H7 (cell line): ENCODE data around the gene MCC. TPM values are rescaled to one million over a fixed set of nuclear protein-coding genes. Genes with fewer than 3 reads are reported as not detected.

Source experiments
- DNase-seq: peaks from one replicate; pipeline ENCODE4 v3.0.0; 2012
- H3K27me3 ChIP-seq: 2 replicates; pipeline ENCODE4 v1.6.0; 2011; ENCODE audit warnings: mild to moderate bottlenecking, low read length; ENCODE audit not compliant: control insufficient read depth, insufficient read depth
- H3K36me3 ChIP-seq: replicated peaks from 2 replicates; pipeline ENCODE4 v1.5.1; 2011; ENCODE audit warnings: low read length; ENCODE audit not compliant: control insufficient read depth, insufficient read depth
- H3K4me3 ChIP-seq: 2 replicates; pipeline ENCODE4 v1.5.1; 2011; ENCODE audit warnings: low read depth, mild to moderate bottlenecking, control low read depth, low read length, moderate library complexity; ENCODE audit not compliant: insufficient read depth
- total RNA-seq: library from RNA; depleted of rRNA; stranded (reverse); fragments of >200 nt; shearing (Covaris generic); gene quantifications from 2 replicates; pipeline ENCODE4 v1.2.3, GENCODE V29; 2014

MCC gene
- total RNA-seq, 1 experiment from 2014 or later: 23.0 TPM

- Histone ChIP-seq H3K4me3 (no peak overlapping the region), H3K36me3 (no peaks in the 10 kb centered on the region), H3K27me3 (no peaks in the 10 kb centered on the region)
- no peak for DNase-seq
These were observed 370.6 kb downstream of the MCC start for GRCh38 chr5:113117543-113118115.

- H3K4me3 ChIP-seq: no peak overlapping the region
These were observed 372.3 kb downstream of the MCC start for GRCh38 chr5:113115956-113116355.

GRCh38 chr5:113115061-113115460 lies 373.2 kb downstream of the MCC start:
- Histone ChIP-seq H3K36me3 (no peaks in the 10 kb centered on the region), H3K4me3 (no peak overlapping the region), H3K27me3 (no peaks in the 10 kb centered on the region)
- no peak for DNase-seq

More at GRCh38 chr5:113115956-113116355, 372.3 kb downstream of the MCC start:
- Histone ChIP-seq H3K36me3 (no peaks in the 10 kb centered on the region), H3K27me3 (no peaks in the 10 kb centered on the region)
- DNase-seq: no peak

- Histone ChIP-seq H3K36me3 (no peaks in the 10 kb centered on the region), H3K4me3 (no peak overlapping the region), H3K27me3 (no peaks in the 10 kb centered on the region)
- DNase-seq: no peak
These were observed 373.7 kb downstream of the MCC start for GRCh38 chr5:113114559-113114958.

GRCh38 chr5:113112435-113112834 lies 375.8 kb downstream of the MCC start:
- Histone ChIP-seq H3K4me3 (no peak overlapping the region), H3K27me3 (no peaks in the 10 kb centered on the region), H3K36me3 (no peaks in the 10 kb centered on the region)
- DNase-seq: no peak

- Histone ChIP-seq H3K27me3 (no peaks in the 10 kb centered on the region), H3K36me3 (no peaks in the 10 kb centered on the region), H3K4me3 (no peak overlapping the region)
- DNase-seq: no peak
These were observed 378.1 kb downstream of the MCC start for GRCh38 chr5:113110117-113110516.

- Histone ChIP-seq H3K4me3 (no peak overlapping the region), H3K27me3 (no peaks in the 10 kb centered on the region), H3K36me3 (no peaks in the 10 kb centered on the region)
- DNase-seq: no peak
These were observed 378.9 kb downstream of the MCC start for GRCh38 chr5:113109344-113109743.

GRCh38 chr5:113108485-113108884 lies 379.8 kb downstream of the MCC start:
- H3K4me3 ChIP-seq: no peak overlapping the region
- no peak for DNase-seq
- H3K36me3 ChIP-seq: no peaks in the 10 kb centered on the region
- H3K27me3 ChIP-seq: no peaks in the 10 kb centered on the region

GRCh38 chr5:113106821-113107220 lies 381.4 kb downstream of the MCC start:
- Histone ChIP-seq H3K36me3 (no peaks in the 10 kb centered on the region), H3K4me3 (no peak overlapping the region)
- no peak for DNase-seq

GRCh38 chr5:113105693-113106280 lies 382.5 kb downstream of the MCC start:
- H3K4me3 ChIP-seq: no peak overlapping the region
- no peaks in the 10 kb centered on the region for H3K36me3 ChIP-seq
- no peaks in the 10 kb centered on the region for H3K27me3 ChIP-seq
- no peak for DNase-seq

More at GRCh38 chr5:113106821-113107220, 381.4 kb downstream of the MCC start:
- no peaks in the 10 kb centered on the region for H3K27me3 ChIP-seq

GRCh38 chr5:113103330-113103729 lies 384.9 kb downstream of the MCC start:
- H3K4me3 ChIP-seq: no peak overlapping the region

GRCh38 chr5:113102121-113102531 lies 386.1 kb downstream of the MCC start:
- no peak overlapping the region for H3K4me3 ChIP-seq
- no peak for DNase-seq
- H3K27me3 ChIP-seq: no peaks in the 10 kb centered on the region
- no peaks in the 10 kb centered on the region for H3K36me3 ChIP-seq

More at GRCh38 chr5:113103330-113103729, 384.9 kb downstream of the MCC start:
- no peaks in the 10 kb centered on the region for H3K36me3 ChIP-seq
- no peak for DNase-seq
- H3K27me3 ChIP-seq: no peaks in the 10 kb centered on the region

GRCh38 chr5:113100981-113101380 lies 387.3 kb downstream of the MCC start:
- H3K27me3 ChIP-seq: no peaks in the 10 kb centered on the region
- no peak overlapping the region for H3K4me3 ChIP-seq
- DNase-seq: no peak
- H3K36me3 ChIP-seq: no peaks in the 10 kb centered on the region

- no peaks in the 10 kb centered on the region for H3K36me3 ChIP-seq
These were observed 388.4 kb downstream of the MCC start for GRCh38 chr5:113099822-113100221.

GRCh38 chr5:113098378-113098777 lies 389.9 kb downstream of the MCC start:
- Histone ChIP-seq H3K4me3 (no peak overlapping the region), H3K27me3 (no peaks in the 10 kb centered on the region), H3K36me3 (no peaks in the 10 kb centered on the region)
- no peak for DNase-seq

More at GRCh38 chr5:113099822-113100221, 388.4 kb downstream of the MCC start:
- Histone ChIP-seq H3K27me3 (no peaks in the 10 kb centered on the region), H3K4me3 (no peak overlapping the region)
- DNase-seq: no peak
